Measurements from ENCODE around the gene ARL6IP4. TPM values are rescaled to one million over a fixed set of nuclear protein-coding genes. Genes with fewer than 3 reads are reported as not detected.

ARL6IP4 gene
- total RNA-seq, 1 donor from 2014 or later: 289 TPM

- no peak for DNase-seq (ENCODE audit: low read depth)
- TF ChIP-seq CTCF (IDR thresholded peaks at IDR 0.05; ENCODE audit: insufficient read depth, low read length, poor library complexity, severe bottlenecking): no peak
Observed at GRCh38 chr12:122947352-122947792, 33.1 kb upstream of the ARL6IP4 start.

GRCh38 chr12:122948605-122949004, 31.9 kb upstream of the ARL6IP4 start:
- TF ChIP-seq CTCF (IDR thresholded peaks at IDR 0.05; ENCODE audit: insufficient read depth, low read length, poor library complexity, severe bottlenecking): no peak
- H3K27me3 ChIP-seq (ENCODE audit: control insufficient read depth, insufficient read depth, low read length): no peaks in the 10 kb centered on the region
- DNase-seq (ENCODE audit: low read depth): no peak

More at GRCh38 chr12:122947352-122947792, 33.1 kb upstream of the ARL6IP4 start:
- Histone ChIP-seq H3K4me3 (ENCODE audit: low read depth, low read length) (no peak overlapping the region), H3K36me3 (ENCODE audit: control insufficient read depth, insufficient read depth, low read length) (no peaks in the 10 kb centered on the region), H3K27me3 (ENCODE audit: control insufficient read depth, insufficient read depth, low read length) (no peaks in the 10 kb centered on the region)

GRCh38 chr12:122949405-122949804, 31.1 kb upstream of the ARL6IP4 start:
- Histone ChIP-seq H3K4me3 (ENCODE audit: low read depth, low read length) (no peak overlapping the region), H3K27me3 (ENCODE audit: control insufficient read depth, insufficient read depth, low read length) (no peaks in the 10 kb centered on the region), H3K36me3 (ENCODE audit: control insufficient read depth, insufficient read depth, low read length) (no peaks in the 10 kb centered on the region)
- no peak for TF ChIP-seq CTCF (IDR thresholded peaks at IDR 0.05; ENCODE audit: insufficient read depth, low read length, poor library complexity, severe bottlenecking)
- no peak for DNase-seq (ENCODE audit: low read depth)

More at GRCh38 chr12:122948605-122949004, 31.9 kb upstream of the ARL6IP4 start:
- no peaks in the 10 kb centered on the region for H3K36me3 ChIP-seq (ENCODE audit: control insufficient read depth, insufficient read depth, low read length)
- no peak overlapping the region for H3K4me3 ChIP-seq (ENCODE audit: low read depth, low read length)

- H3K27me3 ChIP-seq (ENCODE audit: control insufficient read depth, insufficient read depth, low read length): no peaks in the 10 kb centered on the region
- H3K36me3 ChIP-seq (ENCODE audit: control insufficient read depth, insufficient read depth, low read length): no peaks in the 10 kb centered on the region
- H3K4me3 ChIP-seq (ENCODE audit: low read depth, low read length): no peak overlapping the region
- TF ChIP-seq CTCF (IDR thresholded peaks at IDR 0.05; ENCODE audit: insufficient read depth, low read length, poor library complexity, severe bottlenecking): no peak
- DNase-seq (ENCODE audit: low read depth): no peak
Observed at GRCh38 chr12:122949816-122950675, 30.4 kb upstream of the ARL6IP4 start.

GRCh38 chr12:122951406-122951805, 29.1 kb upstream of the ARL6IP4 start:
- no peak overlapping the region for H3K4me3 ChIP-seq (ENCODE audit: low read depth, low read length)
- no peaks in the 10 kb centered on the region for H3K36me3 ChIP-seq (ENCODE audit: control insufficient read depth, insufficient read depth, low read length)
- TF ChIP-seq CTCF (IDR thresholded peaks at IDR 0.05; ENCODE audit: insufficient read depth, low read length, poor library complexity, severe bottlenecking): no peak
- DNase-seq (ENCODE audit: low read depth): peak; percentile 45
- H3K27me3 ChIP-seq (ENCODE audit: control insufficient read depth, insufficient read depth, low read length): no peaks in the 10 kb centered on the region
